Measurements from ENCODE around the gene CCNY. TPM values are rescaled to one million over a fixed set of nuclear protein-coding genes. Genes with fewer than 3 reads are reported as not detected.
A peak's percentile ranks its signal among the peaks of the same experiment; 100 is the strongest.

Gene CCNY
- total RNA-seq, 2 experiments from 2014 or later: 47.0 to 51.5 TPM

GRCh38 chr10:35322636-35323035, 13.7 kb upstream of the CCNY start:
- CTCF ChIA-PET: no interaction called here
- no peak overlapping the region for H3K27ac Mint-ChIP-seq

DNA sequence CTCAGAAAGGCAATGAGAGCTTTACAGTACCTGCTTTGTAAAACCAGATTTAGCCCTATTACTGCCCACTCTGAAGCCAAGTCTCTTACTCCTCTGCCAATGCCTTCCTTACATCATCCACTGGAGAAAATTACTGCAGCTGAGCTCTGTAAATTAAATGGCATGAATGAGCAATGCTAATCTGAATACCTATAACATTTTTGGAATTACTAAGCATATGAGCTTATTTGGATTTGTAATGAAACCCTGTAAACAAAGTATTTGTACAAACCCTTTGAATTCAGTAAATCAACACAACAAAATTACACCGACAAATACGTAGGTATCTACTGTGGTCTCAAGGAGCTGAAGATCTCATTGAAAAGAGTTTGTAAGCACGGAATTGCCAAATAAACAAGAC, 12.1 kb upstream of the CCNY start:
- no peaks in the 10 kb centered on the region for H3K9me3 Mint-ChIP-seq (ENCODE audit: low read depth)
- H3K4me1 Mint-ChIP-seq: peaks cover 11% of the 10 kb centered on the region
- H3K36me3 Mint-ChIP-seq: peaks cover 24% of the 10 kb centered on the region
- no peak overlapping the region for H3K27ac Mint-ChIP-seq
- no peak overlapping the region for H3K4me3 Mint-ChIP-seq
- H3K27me3 Mint-ChIP-seq: no peaks in the 10 kb centered on the region
- DNase-seq: no peak
- no peak for ATAC-seq
- CTCF ChIA-PET: no interaction called here

More at GRCh38 chr10:35322636-35323035, 13.7 kb upstream of the CCNY start:
- DNase-seq: no peak
- Mint-ChIP-seq H3K9me3 (ENCODE audit: low read depth) (no peaks in the 10 kb centered on the region), H3K36me3 (peaks cover 27% of the 10 kb centered on the region), H3K4me1 (no peaks in the 10 kb centered on the region), H3K4me3 (no peak overlapping the region), H3K27me3 (no peaks in the 10 kb centered on the region)
- ATAC-seq: no peak

DNA sequence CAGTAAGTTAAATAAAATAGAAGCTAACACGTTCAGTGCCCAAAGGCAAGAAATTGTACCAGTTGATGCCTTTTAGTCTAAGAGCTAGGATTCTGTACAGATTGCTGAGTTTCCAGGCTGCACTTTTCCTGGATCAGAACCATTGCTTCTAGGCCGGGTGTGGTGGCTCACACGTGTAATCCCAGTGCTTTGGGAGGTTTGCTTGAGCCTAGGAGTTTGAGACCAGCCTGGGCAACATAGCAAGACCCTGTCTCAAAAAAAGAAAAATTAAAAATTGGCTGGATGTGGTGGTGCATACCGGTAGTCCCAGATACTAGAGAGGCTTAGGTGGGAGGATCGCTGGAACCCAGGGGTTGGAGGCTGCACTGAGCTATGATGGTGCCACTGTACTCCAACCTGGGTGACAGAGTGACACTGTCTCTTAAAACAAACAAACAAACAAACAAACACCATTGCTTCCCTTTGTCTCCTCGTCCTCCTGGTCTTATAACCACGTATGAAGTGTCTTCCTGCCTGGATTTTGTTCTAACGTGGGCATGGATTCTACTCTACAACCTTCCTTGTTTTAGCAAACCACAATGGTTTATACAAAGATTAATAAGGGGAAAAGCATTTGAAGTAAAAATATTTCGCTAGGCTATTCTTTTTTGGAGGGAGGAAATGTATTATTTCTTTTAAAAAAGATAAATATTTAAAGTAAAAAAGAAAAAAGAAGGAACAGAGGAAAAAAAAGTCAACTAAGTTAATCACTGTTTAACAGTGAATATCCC, 9.7 kb upstream of the CCNY start:
- DNase-seq (no peak), ATAC-seq (no peak)
- no peaks in the 10 kb centered on the region for H3K27me3 Mint-ChIP-seq
- peaks cover 17% of the 10 kb centered on the region for H3K36me3 Mint-ChIP-seq
- H3K4me3 Mint-ChIP-seq: no peak overlapping the region
- CTCF ChIA-PET: no interaction called here
- H3K9me3 Mint-ChIP-seq (ENCODE audit: low read depth): no peaks in the 10 kb centered on the region
- H3K27ac Mint-ChIP-seq: no peak overlapping the region
- peaks cover 24% of the 10 kb centered on the region for H3K4me1 Mint-ChIP-seq

DNA sequence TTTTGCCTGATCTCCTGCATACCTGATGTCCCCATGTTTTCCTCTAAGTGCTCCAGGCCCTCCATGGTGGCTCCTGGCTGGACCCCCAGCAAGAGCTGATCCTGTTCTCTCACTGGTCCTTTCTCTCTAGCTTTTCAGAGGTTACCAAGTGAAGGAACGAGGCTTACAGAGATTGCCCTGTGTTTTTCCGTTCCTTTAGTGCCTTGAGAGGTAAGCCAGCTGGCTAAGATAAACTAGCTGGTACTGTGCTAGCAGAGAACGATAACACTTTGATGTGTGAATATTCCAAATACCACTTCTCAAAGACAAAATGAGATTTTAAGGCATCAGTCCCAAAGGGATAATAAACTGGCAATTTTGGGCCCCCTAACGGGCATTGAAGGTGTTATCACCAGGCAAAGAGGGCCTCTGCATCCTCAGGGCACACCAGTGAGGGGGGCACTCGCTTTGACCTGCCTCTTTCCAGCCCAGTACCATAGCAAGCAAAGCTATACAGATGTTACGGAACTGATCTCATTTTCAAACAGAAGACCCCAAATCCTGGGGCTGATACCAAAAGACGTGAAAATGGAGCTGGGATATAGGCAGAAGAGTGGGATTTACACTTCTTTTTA, 8.4 kb upstream of the CCNY start:
- H3K4me1 Mint-ChIP-seq: peaks cover 24% of the 10 kb centered on the region
- CTCF ChIA-PET: interaction anchor here (1.5 kb wide), 1 partner anchor 200 kb away, joined by 5 read pairs; no protein-coding TSS in a partner anchor
- no peak overlapping the region for H3K27ac Mint-ChIP-seq
- no peaks in the 10 kb centered on the region for H3K9me3 Mint-ChIP-seq (ENCODE audit: low read depth)
- peaks cover 10% of the 10 kb centered on the region for H3K36me3 Mint-ChIP-seq
- H3K27me3 Mint-ChIP-seq: no peaks in the 10 kb centered on the region
- no peak for DNase-seq
- H3K4me3 Mint-ChIP-seq: no peak overlapping the region
- ATAC-seq: peak; percentile 31

DNA sequence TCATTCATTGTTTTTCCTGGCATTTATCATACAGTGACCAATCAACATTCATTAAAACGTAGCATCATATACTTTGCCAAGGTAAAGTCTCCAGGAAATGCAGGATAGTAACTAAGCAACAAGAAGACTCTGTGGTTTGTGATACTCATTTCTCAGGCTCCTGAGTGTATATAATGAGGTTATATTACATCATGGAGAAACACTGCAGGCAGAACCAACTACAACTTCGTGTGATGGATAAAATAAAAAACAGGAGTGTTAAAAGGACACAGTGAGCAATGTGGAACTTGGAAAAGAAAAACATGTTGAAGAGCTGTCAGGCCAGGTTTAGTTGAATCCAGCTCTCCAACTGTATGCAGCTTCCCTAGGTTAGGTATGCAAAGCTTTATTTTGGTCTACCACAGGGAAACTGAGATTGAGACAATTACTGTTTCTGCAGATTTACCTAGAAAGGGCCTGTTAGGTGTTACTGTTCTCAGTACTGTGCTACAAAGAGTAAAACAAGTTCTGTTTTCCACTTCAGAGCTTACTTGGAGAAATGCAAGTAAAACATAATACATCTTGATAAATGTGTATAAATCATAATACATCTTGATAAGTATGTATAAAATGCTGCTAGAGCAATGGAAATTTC, 7.8 kb upstream of the CCNY start:
- peak; percentile 74 for ATAC-seq
- no peaks in the 10 kb centered on the region for H3K27me3 Mint-ChIP-seq

DNA sequence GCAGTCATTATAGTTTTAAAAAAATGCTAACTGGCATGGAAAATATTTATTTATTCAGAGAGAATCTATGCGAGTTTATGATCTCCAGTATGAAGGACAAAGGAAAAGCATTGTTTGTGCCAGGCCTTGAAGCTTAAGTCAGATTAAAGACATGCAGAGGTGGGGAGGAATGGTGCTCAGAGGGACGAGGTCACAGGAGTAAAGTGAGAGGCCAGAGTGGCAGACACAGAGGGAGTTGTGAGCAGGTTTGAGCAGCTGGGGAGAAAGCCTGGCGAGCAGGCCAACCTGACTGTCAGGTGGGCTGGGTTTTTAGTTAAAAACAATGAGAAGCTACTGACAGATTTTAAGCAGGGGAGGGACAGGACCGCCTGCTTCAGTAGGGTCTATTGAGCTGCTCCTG, 6.8 kb upstream of the CCNY start:
- CTCF ChIA-PET: no interaction called here
- ATAC-seq: no peak
- Mint-ChIP-seq H3K27me3 (no peaks in the 10 kb centered on the region), H3K4me1 (peaks cover 34% of the 10 kb centered on the region), H3K27ac (no peak overlapping the region), H3K9me3 (ENCODE audit: low read depth) (no peaks in the 10 kb centered on the region), H3K36me3 (peaks cover 9% of the 10 kb centered on the region), H3K4me3 (no peak overlapping the region)
- no peak for DNase-seq

More for the DNA sequence above, 7.8 kb upstream of the CCNY start:
- Mint-ChIP-seq H3K36me3 (peaks cover 6% of the 10 kb centered on the region), H3K4me3 (no peak overlapping the region), H3K27ac (peak overlapping the region; percentile 54), H3K4me1 (peaks cover 27% of the 10 kb centered on the region), H3K9me3 (ENCODE audit: low read depth) (no peaks in the 10 kb centered on the region)
- CTCF ChIA-PET: interaction anchor here (1.5 kb wide), 1 partner anchor 201 kb away, joined by 5 read pairs; no protein-coding TSS in a partner anchor
- no peak for DNase-seq

- Mint-ChIP-seq H3K27ac (no peak overlapping the region), H3K36me3 (peaks cover 11% of the 10 kb centered on the region), H3K4me1 (peaks cover 46% of the 10 kb centered on the region), H3K27me3 (no peaks in the 10 kb centered on the region), H3K9me3 (ENCODE audit: low read depth) (no peaks in the 10 kb centered on the region), H3K4me3 (no peak overlapping the region)
- no peak for DNase-seq
- ATAC-seq: no peak
- CTCF ChIA-PET: interaction anchor here (1.2 kb wide), 1 partner anchor 22 kb away, joined by 3 read pairs; no protein-coding TSS in a partner anchor
Measured at GRCh38 chr10:35331894-35332640, 4.2 kb upstream of the CCNY start.

GRCh38 chr10:35334297-35334696, 2.0 kb upstream of the CCNY start:
- DNase-seq: no peak
- peak overlapping the region; percentile 31 for H3K4me3 Mint-ChIP-seq
- no peak overlapping the region for H3K27ac Mint-ChIP-seq
- no peaks in the 10 kb centered on the region for H3K27me3 Mint-ChIP-seq
- ATAC-seq: no peak
- no peaks in the 10 kb centered on the region for H3K9me3 Mint-ChIP-seq (ENCODE audit: low read depth)
- H3K36me3 Mint-ChIP-seq: peaks cover 14% of the 10 kb centered on the region
- peaks cover 50% of the 10 kb centered on the region for H3K4me1 Mint-ChIP-seq
- CTCF ChIA-PET: no interaction called here

DNA sequence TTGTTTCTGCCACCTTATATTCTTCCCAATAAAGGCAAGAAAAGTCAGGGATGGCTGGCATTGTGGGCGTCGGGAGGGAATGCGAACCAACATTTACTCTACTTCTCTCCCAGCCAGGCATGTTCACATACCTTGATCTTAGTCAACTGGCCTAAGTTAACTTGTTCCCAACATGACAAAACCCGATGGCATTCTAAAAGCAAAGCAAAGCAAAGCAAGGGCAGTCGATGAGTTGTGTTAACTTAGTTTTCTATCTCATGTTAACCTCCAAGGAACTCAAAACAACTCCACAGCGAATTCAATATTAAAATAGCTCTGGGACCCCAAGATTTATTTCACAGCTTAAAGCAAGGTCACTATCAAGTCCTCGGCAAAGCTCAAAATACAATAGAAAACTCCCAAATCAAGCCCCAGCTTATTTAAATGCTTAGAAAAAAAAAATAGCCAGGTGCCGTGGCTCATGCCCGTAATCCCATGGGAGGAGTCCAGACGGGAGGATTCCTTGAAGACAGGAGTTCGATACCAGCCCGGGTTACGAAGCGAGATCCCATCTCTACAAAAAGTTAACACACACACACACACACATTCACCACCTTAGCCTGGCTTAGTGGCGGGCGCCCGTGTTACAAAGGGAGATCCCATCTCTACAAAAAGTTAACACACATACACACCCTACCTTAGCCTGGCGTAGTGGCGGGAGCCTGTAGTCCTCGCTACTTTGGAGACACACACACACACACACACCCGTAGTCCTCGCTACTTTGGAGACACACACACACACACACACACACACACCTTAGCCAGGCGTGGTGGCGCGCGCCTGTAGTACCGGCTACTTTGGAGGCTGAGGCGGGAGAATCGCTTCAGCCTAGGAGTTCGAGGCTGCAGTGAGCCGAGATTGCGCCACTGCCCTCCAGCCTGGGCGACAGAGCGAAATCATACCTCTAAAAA, 901 bp upstream of the CCNY start:
- CTCF ChIA-PET: no interaction called here
- ATAC-seq (peak; percentile 7), DNase-seq (peak; percentile 49)
- peaks cover 14% of the 10 kb centered on the region for H3K36me3 Mint-ChIP-seq
- no peaks in the 10 kb centered on the region for H3K9me3 Mint-ChIP-seq (ENCODE audit: low read depth)
- H3K27me3 Mint-ChIP-seq: no peaks in the 10 kb centered on the region
- H3K27ac Mint-ChIP-seq: peak overlapping the region; percentile 83
- H3K4me3 Mint-ChIP-seq: peak overlapping the region; percentile 94
- peaks cover 49% of the 10 kb centered on the region for H3K4me1 Mint-ChIP-seq

DNA sequence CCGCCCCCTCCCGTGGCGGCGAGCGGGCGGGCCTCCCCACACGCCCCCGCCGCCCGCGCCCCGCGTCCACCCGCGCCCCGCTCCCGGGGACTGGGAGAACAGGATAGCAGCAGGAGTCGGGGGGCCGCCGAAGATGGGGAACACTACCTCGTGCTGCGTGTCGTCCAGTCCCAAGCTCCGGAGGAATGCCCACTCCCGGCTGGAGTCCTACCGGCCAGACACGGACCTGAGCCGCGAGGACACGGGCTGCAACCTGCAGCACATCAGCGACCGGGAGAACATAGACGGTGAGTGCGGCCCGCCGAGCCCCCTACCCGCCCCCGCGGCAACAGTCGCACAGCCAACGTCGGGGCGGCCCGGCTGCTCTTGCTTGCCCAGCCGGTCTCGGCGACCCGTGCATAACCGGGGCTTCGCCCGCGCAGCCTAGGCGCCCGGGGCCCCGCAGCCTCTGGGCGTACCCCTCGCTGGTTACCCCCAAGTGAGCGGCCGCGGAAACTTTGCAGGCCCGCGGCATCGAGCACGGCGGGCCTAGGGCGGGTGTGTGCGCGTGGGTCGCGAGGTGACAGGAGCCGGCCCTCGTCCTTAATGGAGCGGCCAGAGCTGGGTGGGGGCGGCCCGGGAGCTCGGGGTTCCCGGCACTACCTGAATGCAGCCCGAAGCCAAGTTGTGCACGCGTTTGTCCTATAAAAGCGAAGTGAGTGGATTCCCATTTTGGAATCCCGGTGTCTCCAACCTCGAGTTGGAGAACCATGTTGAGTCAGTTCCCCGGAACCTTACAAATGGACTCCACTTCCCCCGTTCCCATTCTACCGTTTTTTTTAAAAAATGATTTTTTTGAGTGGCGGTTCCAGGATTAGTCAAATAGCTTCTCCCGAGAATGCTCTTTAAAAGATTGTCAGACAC, 863 bp downstream of the CCNY start:
- H3K36me3 Mint-ChIP-seq: peaks cover 12% of the 10 kb centered on the region
- DNase-seq (peak; percentile 52), ATAC-seq (peak; percentile 11)
- H3K4me3 Mint-ChIP-seq: peak overlapping the region; percentile 79
- H3K27ac Mint-ChIP-seq: peak overlapping the region; percentile 68
- H3K27me3 Mint-ChIP-seq: no peaks in the 10 kb centered on the region
- no peaks in the 10 kb centered on the region for H3K9me3 Mint-ChIP-seq (ENCODE audit: low read depth)
- H3K4me1 Mint-ChIP-seq: peaks cover 64% of the 10 kb centered on the region
- CTCF ChIA-PET: interaction anchor here (1.1 kb wide), 1 partner anchor 298 kb away, joined by 3 read pairs; no protein-coding TSS in a partner anchor

GRCh38 chr10:35339942-35340341, 3.6 kb downstream of the CCNY start:
- Mint-ChIP-seq H3K36me3 (peaks cover 13% of the 10 kb centered on the region), H3K27me3 (no peaks in the 10 kb centered on the region), H3K9me3 (ENCODE audit: low read depth) (no peaks in the 10 kb centered on the region), H3K4me3 (no peak overlapping the region), H3K4me1 (peaks cover 68% of the 10 kb centered on the region), H3K27ac (peak overlapping the region; percentile 62)
- DNase-seq (peak; percentile 43), ATAC-seq (peak; percentile 30)
- CTCF ChIA-PET: interaction anchor here (0.8 to 1.3 kb wide), 2 partner anchors 13 to 100 kb away, joined by 3 to 4 read pairs; no protein-coding TSS in a partner anchor
